Epithelial cell of proximal tubule (primary cell): ENCODE results near the gene ARL6IP6. TPM values are rescaled to one million over a fixed set of nuclear protein-coding genes. Genes with fewer than 3 reads are reported as not detected.

Experiments
- DNase-seq: peaks from one replicate; pipeline ENCODE4 v3.0.0-alpha.2; 2011; ENCODE audit warnings: low read depth
- H3K4me3 ChIP-seq: 2 replicates; pipeline ENCODE4 v1.5.1; 2011; ENCODE audit warnings: low read depth, mild to moderate bottlenecking, low read length
- CTCF ChIP-seq: conservative IDR thresholded peaks from 2 replicates; pipeline ENCODE4 v1.5.1; 2012; ENCODE audit warnings: low read depth, mild to moderate bottlenecking, low read length
- total RNA-seq: library from RNA; depleted of rRNA; stranded (reverse); fragments of >200 nt; gene quantifications from 2 replicates; pipeline ENCODE4 v1.2.3, GENCODE V29; 2015

Gene ARL6IP6
- total RNA-seq, 1 donor from 2014 or later, result 83.9 TPM

- H3K4me3 ChIP-seq, result no peak overlapping the region
- TF ChIP-seq CTCF, result no peak
- no peak for DNase-seq
These were observed 25.4 kb upstream of the ARL6IP6 start for GRCh38 chr2:152693033-152693432.

- DNase-seq, result no peak
- no peak overlapping the region for H3K4me3 ChIP-seq
- no peak for TF ChIP-seq CTCF
These were observed 24.2 kb upstream of the ARL6IP6 start for GRCh38 chr2:152694161-152694661.

GRCh38 chr2:152695763-152696162, 22.7 kb upstream of the ARL6IP6 start:
- no peak for TF ChIP-seq CTCF
- no peak for DNase-seq
- no peak overlapping the region for H3K4me3 ChIP-seq

GRCh38 chr2:152696476-152696875, 21.9 kb upstream of the ARL6IP6 start:
- no peak overlapping the region for H3K4me3 ChIP-seq
- no peak for TF ChIP-seq CTCF
- DNase-seq, result no peak

- no peak overlapping the region for H3K4me3 ChIP-seq
- no peak for TF ChIP-seq CTCF
- DNase-seq, result no peak
These were observed 17.2 kb upstream of the ARL6IP6 start for GRCh38 chr2:152701198-152701597.

GRCh38 chr2:152706477-152707021, 11.9 kb upstream of the ARL6IP6 start:
- TF ChIP-seq CTCF, result no peak
- no peak overlapping the region for H3K4me3 ChIP-seq

GRCh38 chr2:152708742-152709141, 9.7 kb upstream of the ARL6IP6 start:
- no peak for TF ChIP-seq CTCF
- DNase-seq, result no peak
- H3K4me3 ChIP-seq, result no peak overlapping the region

More at GRCh38 chr2:152706477-152707021, 11.9 kb upstream of the ARL6IP6 start:
- DNase-seq, result no peak
